Activated CD4-positive, alpha-beta memory T cell treated with anti-CD3 and anti-CD28 coated beads, Interleukin-2, amount 10 ng/mL, durations not matched to agents 7 days and 5 days (primary cell): ENCODE measurements around the gene LCORL. TPM values are rescaled to one million over a fixed set of nuclear protein-coding genes. Genes with fewer than 3 reads are reported as not detected.
"Not testable (repeated sequence)": the region's sequence is repeated elsewhere in the genome, so short reads cannot be mapped to it uniquely, and the experiment has no call there.

ENCODE experiments used
- CTCF ChIA-PET: fragments of 350-600 bp; sonication (Branson Sonifier 250); formaldehyde crosslinking; loops from one replicate; lab custom pipeline; 2021; ENCODE audit warnings: antibody characterized with exemption, inconsistent platforms; lab: Charles Lee
- POLR2A ChIA-PET: fragments of 350-600 bp; sonication (Branson Sonifier 250); formaldehyde crosslinking; loops from one replicate; lab custom pipeline; 2021; ENCODE audit warnings: antibody characterized with exemption; lab: Charles Lee
- DNase-seq: peaks from one replicate; pipeline ENCODE4 v3.0.0-alpha.2; 2020
- H3K27ac Mint-ChIP-seq: one replicate; pipeline ENCODE4 v1.8.0; 2021; ENCODE audit warnings: mild to moderate bottlenecking, mixed read lengths
- H3K27me3 Mint-ChIP-seq: one replicate; pipeline ENCODE4 v1.8.0; 2021; ENCODE audit warnings: mixed read lengths
- H3K36me3 Mint-ChIP-seq: one replicate; pipeline ENCODE4 v1.8.0; 2021; ENCODE audit warnings: low read depth, mixed read lengths
- H3K4me1 Mint-ChIP-seq: one replicate; pipeline ENCODE4 v1.8.0; 2021; ENCODE audit warnings: mixed read lengths
- H3K4me3 Mint-ChIP-seq: one replicate; pipeline ENCODE4 v1.8.0; 2021; ENCODE audit warnings: mild to moderate bottlenecking, mixed read lengths
- H3K9me3 Mint-ChIP-seq: one replicate; pipeline ENCODE4 v1.8.0; 2021; ENCODE audit warnings: mixed read lengths
- total RNA-seq, 2 experiments: library from RNA; stranded (reverse); gene quantifications; one replicate each; pipeline ENCODE4 v1.2.3, GENCODE V29; 2021

LCORL gene
- total RNA-seq, 2 experiments from 2014 or later = 15.7 to 17.3 TPM

DNA sequence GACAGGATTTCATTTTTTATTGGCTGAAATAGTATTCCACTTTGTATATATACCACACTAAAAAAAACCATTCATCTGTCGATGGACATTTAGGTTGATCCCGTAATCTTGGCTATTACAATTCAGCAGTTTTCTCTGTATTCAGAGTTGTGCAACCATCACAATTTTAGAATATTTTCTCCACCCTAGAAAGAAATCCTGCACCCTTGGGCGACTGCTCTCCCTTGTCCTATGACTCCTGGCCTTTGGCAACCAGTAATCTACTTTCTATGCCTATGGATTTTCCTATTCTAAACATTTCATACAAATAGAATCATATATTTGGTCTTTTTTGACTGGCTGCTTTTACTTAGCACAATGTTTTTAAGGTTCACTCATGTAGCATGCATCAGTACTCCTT lies 126.1 kb downstream of the LCORL start:
- H3K4me3 Mint-ChIP-seq = no peak overlapping the region
- POLR2A ChIA-PET = no interaction called here
- CTCF ChIA-PET = no interaction called here
- peaks cover 3% of the 10 kb centered on the region for H3K36me3 Mint-ChIP-seq
- DNase-seq = no peak
- H3K27ac Mint-ChIP-seq = no peak overlapping the region
- H3K27me3 Mint-ChIP-seq = no peaks in the 10 kb centered on the region
- no peaks in the 10 kb centered on the region for H3K9me3 Mint-ChIP-seq
- H3K4me1 Mint-ChIP-seq = no peaks in the 10 kb centered on the region

DNA sequence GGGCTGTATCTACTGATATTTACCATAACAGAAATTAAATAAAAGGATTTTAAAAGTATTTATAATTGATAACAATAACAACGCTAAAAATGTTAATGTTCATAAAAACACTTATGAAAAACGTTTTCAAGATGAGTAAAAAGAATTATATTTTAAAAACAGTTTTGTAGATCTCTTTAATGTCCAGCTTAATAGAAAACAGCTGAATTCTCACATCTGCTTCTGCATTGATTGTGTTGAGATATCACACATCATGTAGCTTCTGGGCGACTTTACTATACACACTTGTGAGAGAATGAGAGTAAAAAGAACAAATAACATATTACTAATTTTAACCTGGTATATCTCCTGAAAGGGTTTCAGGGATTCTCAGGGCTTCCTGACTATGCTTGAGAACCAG lies 127.1 kb downstream of the LCORL start:
- Mint-ChIP-seq H3K36me3 (peaks cover 3% of the 10 kb centered on the region), H3K4me3 (no peak overlapping the region), H3K27ac (no peak overlapping the region), H3K4me1 (no peaks in the 10 kb centered on the region), H3K9me3 (no peaks in the 10 kb centered on the region), H3K27me3 (no peaks in the 10 kb centered on the region)
- POLR2A ChIA-PET = no interaction called here
- DNase-seq = no peak
- CTCF ChIA-PET = no interaction called here

DNA sequence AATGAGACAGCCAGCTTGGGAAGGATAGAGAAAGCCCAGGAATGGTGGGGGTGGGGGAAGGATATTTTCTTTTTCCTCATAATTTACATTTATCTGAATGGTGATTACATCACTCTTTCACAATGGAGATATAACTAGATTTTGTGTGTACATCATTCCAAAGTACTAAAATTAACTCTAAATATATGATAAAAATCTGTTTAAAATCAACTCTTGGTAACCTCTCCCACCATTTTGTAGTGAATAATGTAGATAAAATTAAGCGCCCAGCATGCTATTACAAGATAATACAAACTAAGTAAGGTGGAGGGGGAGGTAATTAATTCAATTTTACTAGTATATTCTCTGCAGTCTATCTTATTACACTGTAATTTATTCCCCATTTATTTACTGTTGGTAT lies 131.9 kb downstream of the LCORL start:
- Mint-ChIP-seq H3K36me3 (no peaks in the 10 kb centered on the region), H3K27me3 (no peaks in the 10 kb centered on the region), H3K4me1 (no peaks in the 10 kb centered on the region), H3K4me3 (no peak overlapping the region), H3K27ac (no peak overlapping the region), H3K9me3 (no peaks in the 10 kb centered on the region)
- ChIA-PET CTCF (no interaction called here), POLR2A (no interaction called here)
- DNase-seq = no peak

DNA sequence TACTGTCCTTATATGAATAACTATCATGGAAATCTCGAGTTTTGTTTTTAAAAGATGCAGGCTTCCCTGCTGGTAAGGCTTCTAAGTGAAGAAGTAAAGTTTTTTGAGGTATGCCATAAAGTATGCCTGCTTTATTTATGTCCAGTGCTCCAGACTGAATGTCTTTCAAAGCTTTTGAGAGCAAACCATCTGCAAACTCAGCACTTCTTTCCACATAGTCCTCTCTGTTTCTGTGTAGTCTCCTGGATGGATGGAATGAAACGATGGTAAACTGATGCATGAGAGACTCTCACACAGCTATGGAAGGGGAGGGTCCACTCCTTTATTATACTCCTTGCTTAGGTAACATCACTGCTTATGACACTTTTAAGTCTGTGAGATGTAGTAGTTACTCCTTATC lies 137.0 kb downstream of the LCORL start:
- H3K9me3 Mint-ChIP-seq = no peaks in the 10 kb centered on the region
- ChIA-PET POLR2A (no interaction called here), CTCF (interaction anchor here (1.4 kb wide), 1 partner anchor 68 kb away, joined by 4 read pairs; no protein-coding TSS in a partner anchor)
- H3K4me1 Mint-ChIP-seq = no peaks in the 10 kb centered on the region
- no peak overlapping the region for H3K27ac Mint-ChIP-seq
- no peaks in the 10 kb centered on the region for H3K36me3 Mint-ChIP-seq
- DNase-seq = no peak
- no peak overlapping the region for H3K4me3 Mint-ChIP-seq
- H3K27me3 Mint-ChIP-seq = no peaks in the 10 kb centered on the region

DNA sequence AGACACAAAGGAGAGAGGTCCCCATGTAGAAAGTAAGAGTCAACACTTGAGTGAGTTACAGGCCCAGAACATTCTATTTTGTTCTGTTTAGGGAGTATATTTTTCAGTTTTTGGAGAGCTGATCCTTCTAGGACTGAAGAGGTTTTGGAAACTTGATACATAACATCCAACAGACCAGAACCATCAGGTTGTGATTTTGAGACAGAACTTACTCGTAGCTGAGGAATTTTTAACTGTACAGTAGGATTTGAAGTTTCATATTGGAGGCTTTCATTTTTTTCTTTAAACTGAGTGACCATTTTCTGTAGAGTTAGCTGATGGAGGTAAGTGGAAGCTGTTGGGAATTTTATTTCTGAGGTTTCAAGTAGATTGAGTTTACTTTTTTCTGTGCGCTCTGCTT lies 137.5 kb downstream of the LCORL start:
- CTCF ChIA-PET = interaction anchor here (1.4 kb wide), 1 partner anchor 67 kb away, joined by 4 read pairs; no protein-coding TSS in a partner anchor
- H3K9me3 Mint-ChIP-seq = no peaks in the 10 kb centered on the region

DNA sequence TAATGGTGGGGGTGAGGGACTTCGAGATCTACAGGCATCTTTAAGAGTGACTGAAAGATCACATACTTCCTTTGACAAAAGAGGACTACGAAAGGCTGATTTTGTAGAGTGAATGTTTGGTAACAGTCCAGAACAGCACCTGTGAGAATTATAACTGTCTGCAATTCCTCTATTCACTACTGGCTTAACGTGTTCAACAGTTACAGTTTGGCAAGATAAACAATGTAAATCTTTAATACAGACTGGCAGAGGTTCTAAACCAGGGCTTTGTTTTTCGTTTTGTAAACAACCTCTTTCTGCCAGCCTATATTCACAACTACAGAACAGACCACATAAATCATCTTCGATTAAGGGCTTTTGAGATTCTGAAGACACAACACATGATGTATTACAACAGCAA lies 143.9 kb downstream of the LCORL start:
- Mint-ChIP-seq H3K4me3 (no peak overlapping the region), H3K27me3 (peaks cover 4% of the 10 kb centered on the region), H3K27ac (no peak overlapping the region), H3K4me1 (peaks cover 5% of the 10 kb centered on the region), H3K36me3 (peaks cover 6% of the 10 kb centered on the region), H3K9me3 (no peaks in the 10 kb centered on the region)
- DNase-seq = no peak
- POLR2A ChIA-PET = no interaction called here
- CTCF ChIA-PET = interaction anchor here (1.4 kb wide), 1 partner anchor 61 kb away, joined by 3 read pairs; no protein-coding TSS in a partner anchor

More for the DNA sequence above, 137.5 kb downstream of the LCORL start:
- POLR2A ChIA-PET = no interaction called here
- Mint-ChIP-seq H3K27ac (no peak overlapping the region), H3K36me3 (no peaks in the 10 kb centered on the region), H3K27me3 (no peaks in the 10 kb centered on the region), H3K4me1 (no peaks in the 10 kb centered on the region), H3K4me3 (no peak overlapping the region)
- no peak for DNase-seq

DNA sequence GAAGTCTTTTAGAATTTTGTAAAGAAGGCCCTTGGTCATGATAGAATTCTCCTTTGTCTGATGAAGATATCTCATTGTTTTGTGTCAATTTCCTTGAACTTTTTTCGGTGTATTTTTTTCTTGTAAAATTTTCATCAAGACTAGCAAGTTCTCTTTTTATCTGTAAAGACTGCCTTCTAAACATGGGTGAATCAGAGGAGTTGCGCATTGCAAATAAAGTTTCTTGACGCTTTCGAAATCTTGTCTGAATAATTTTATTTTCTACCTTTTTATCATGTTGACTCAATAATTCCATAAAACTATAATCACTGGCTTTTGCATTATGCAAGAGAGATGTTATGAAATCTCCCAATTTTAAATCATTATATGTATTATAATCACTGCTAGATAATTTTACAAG lies 144.6 kb downstream of the LCORL start:
- no peak for DNase-seq
- CTCF ChIA-PET = no interaction called here
- Mint-ChIP-seq H3K4me1 (peaks cover 5% of the 10 kb centered on the region), H3K27me3 (peaks cover 4% of the 10 kb centered on the region), H3K4me3 (no peak overlapping the region), H3K27ac (no peak overlapping the region), H3K9me3 (no peaks in the 10 kb centered on the region), H3K36me3 (peaks cover 6% of the 10 kb centered on the region)
- POLR2A ChIA-PET = no interaction called here

DNA sequence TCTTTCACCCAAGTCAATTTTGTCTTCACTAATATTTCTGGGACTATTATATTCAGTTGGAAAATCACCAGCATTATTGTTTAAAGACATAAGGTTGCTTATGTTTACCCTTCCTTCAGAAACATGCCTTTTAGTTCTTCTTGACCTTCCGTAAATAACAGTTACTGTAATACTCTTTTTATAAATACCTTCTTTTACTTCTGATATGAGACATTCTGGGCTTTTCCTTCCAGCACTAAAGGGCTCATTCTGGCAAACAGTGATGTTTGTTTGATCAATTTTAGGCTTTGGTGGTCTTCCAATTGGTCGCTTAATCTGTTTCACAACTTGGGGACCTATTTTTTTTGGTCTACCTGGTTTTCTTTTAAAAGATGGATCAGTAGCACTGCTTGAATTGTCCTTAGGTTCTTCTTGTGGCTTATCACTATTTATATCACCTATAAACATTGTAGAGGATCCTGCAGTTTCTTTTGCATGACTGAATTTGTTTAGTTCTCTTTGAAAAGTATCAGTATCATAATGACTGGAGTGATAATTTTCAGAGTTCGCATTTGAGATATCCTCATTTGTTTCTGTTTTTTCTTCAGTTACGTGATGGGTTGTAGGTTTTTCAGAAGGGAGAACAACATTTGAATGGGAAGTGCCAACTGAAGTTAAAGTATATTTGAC lies 146.0 kb downstream of the LCORL start:
- Mint-ChIP-seq H3K27ac (no peak overlapping the region), H3K27me3 (peaks cover 4% of the 10 kb centered on the region), H3K9me3 (no peaks in the 10 kb centered on the region), H3K36me3 (peaks cover 6% of the 10 kb centered on the region), H3K4me3 (no peak overlapping the region), H3K4me1 (peaks cover 5% of the 10 kb centered on the region)
- no peak for DNase-seq
- ChIA-PET POLR2A (no interaction called here), CTCF (no interaction called here)

DNA sequence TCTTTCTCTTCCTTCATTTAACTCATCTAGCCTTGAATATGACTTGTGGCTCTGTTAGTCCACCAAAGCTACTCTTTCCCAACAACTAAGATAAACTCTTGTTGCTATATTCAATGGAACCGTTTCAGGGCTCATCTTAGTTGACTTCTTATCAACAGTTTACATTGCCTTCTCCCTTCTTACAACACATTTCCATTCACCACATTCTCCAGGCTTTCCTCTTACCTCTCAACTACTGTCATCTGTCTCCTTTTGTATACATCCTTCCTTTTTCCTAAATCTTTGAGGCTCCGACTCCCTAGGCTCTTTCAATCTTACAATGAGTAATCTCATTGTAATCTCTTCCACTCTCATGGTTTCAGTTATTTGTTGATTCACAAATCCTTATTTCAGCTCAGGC lies 152.2 kb downstream of the LCORL start:
- H3K4me1 Mint-ChIP-seq = no peaks in the 10 kb centered on the region
- no peak for DNase-seq
- no peaks in the 10 kb centered on the region for H3K27me3 Mint-ChIP-seq
- no peak overlapping the region for H3K27ac Mint-ChIP-seq
- H3K4me3 Mint-ChIP-seq = no peak overlapping the region
- no peaks in the 10 kb centered on the region for H3K36me3 Mint-ChIP-seq
- POLR2A ChIA-PET = no interaction called here
- CTCF ChIA-PET = interaction anchor here (1.0 kb wide), 1 partner anchor 52 kb away, joined by 4 read pairs; no protein-coding TSS in a partner anchor
- no peaks in the 10 kb centered on the region for H3K9me3 Mint-ChIP-seq

DNA sequence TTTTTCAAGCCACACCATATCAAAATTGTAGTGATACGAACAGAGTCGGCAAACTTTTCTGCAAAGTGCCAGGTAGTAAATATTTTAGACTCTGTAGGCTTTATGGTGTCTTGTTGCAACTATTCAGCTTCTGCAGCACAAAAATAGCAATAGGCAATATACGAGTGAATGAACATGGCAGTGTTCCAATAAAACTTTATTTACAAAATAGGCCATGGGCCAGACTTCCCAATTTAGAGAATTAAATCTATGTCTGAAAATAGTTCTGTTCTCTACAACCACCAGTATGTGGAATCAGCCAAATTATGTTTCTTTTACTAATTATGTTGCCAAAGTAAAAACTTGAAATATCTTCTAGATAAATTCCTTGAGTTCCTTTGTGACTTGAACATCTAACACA lies 154.3 kb downstream of the LCORL start:
- peaks cover 3% of the 10 kb centered on the region for H3K36me3 Mint-ChIP-seq
- no peaks in the 10 kb centered on the region for H3K4me1 Mint-ChIP-seq
- CTCF ChIA-PET = no interaction called here
- no peak for DNase-seq
- H3K27me3 Mint-ChIP-seq = no peaks in the 10 kb centered on the region
- no peak overlapping the region for H3K27ac Mint-ChIP-seq
- peaks cover 9% of the 10 kb centered on the region for H3K9me3 Mint-ChIP-seq
- POLR2A ChIA-PET = no interaction called here
- H3K4me3 Mint-ChIP-seq = no peak overlapping the region

DNA sequence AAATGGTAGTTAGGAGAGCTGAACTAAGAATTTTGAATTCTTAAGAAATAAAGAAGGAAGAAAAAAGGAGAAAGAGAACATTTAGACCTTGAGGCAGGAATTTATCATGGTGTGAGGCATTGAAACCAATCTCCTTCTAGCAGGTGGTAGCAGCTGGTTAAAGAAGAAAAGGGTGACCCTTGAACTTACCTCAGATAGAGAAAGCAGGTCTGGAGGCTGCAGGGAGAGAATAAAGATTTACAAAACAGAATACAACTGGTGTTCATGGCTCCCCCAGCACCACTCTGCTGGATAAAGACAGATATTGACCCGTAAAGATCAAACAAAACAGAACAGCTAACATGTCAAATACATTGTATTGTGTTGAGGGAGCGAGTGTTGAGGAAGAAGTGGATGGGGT lies 154.7 kb downstream of the LCORL start:
- no peak overlapping the region for H3K4me3 Mint-ChIP-seq
- DNase-seq = no peak
- no peaks in the 10 kb centered on the region for H3K4me1 Mint-ChIP-seq
- H3K9me3 Mint-ChIP-seq = peaks cover 13% of the 10 kb centered on the region
- POLR2A ChIA-PET = no interaction called here
- CTCF ChIA-PET = no interaction called here
- H3K36me3 Mint-ChIP-seq = peaks cover 8% of the 10 kb centered on the region
- H3K27me3 Mint-ChIP-seq = no peaks in the 10 kb centered on the region
- H3K27ac Mint-ChIP-seq = no peak overlapping the region

DNA sequence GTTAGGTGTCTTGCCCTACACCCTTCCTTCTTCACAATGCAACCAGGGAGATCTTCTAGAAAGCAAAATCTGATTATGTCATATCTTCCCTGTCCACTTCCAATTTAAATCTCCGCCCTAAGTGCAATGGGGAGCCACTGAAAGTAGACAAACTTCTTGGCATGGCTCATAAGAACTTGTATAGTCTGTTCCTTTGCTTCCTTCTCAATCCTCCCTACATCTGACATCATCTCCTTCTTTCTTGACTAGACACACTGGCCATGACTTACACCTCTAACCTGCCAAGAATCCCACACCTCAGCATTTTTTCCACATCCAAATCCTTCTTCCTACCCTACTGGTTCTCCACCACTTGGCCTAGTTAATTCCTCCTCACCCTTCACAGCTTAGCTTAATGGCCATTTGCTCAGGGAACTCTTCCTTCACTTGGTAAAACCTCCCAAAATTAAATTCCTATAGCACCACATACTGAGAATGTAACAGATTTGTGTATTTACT lies 155.6 kb downstream of the LCORL start:
- POLR2A ChIA-PET = no interaction called here
- H3K4me1 Mint-ChIP-seq = no peaks in the 10 kb centered on the region
- CTCF ChIA-PET = no interaction called here
- H3K9me3 Mint-ChIP-seq = peaks cover 16% of the 10 kb centered on the region
- no peaks in the 10 kb centered on the region for H3K27me3 Mint-ChIP-seq
- H3K4me3 Mint-ChIP-seq = no peak overlapping the region
- H3K36me3 Mint-ChIP-seq = peaks cover 11% of the 10 kb centered on the region
- no peak for DNase-seq
- H3K27ac Mint-ChIP-seq = no peak overlapping the region

DNA sequence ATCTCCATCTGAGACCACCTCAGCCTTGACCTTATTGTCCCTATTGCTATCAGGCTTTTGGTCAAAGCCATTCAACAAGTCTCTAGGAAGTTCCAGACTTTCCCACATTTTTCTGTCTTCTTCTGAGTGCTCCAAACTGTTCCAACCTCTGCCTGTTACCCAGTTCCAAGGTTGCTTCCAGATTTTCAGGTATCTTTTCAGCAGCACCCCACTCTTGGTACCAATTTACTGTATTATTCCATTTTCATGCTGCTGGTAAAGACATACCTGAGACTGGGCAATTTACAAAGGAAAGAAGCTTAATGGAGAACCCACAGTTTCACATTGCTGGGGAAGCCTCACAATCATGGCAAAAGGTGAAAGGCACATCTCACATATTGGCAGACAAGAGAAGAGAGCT lies 159.6 kb downstream of the LCORL start:
- Mint-ChIP-seq H3K36me3 (peaks cover 11% of the 10 kb centered on the region), H3K9me3 (peaks cover 19% of the 10 kb centered on the region)
- H3K27ac Mint-ChIP-seq, CTCF ChIA-PET, H3K4me1 Mint-ChIP-seq, POLR2A ChIA-PET, H3K27me3 Mint-ChIP-seq, H3K4me3 Mint-ChIP-seq, DNase-seq: not testable (repeated sequence)

DNA sequence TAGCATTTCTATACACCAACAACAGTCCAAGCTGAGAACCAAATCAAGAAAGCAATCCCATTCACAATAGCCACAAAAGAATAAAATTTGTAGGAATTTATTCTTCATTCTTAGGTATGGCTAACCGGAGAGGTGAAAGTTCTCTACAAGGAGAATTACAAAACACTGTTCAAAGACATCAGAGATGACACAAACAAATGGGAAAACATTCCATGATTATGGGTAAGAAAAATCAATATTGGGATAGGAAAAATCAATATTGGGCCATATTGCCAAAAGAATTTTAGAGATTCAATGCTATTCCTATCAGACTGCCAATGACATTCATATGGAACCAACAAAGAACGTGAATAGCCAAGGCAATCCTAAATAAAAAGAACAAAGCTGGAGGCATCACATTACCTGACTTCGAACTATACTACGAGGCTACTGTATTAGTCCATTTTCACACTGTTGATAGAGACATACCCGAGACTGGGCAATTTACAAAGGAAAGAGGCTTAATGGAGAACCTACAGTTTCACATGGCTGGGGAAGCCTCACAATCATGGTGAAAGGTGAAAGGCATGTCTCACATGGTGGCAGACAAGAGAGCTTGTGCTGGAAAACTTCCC lies 161.7 kb downstream of the LCORL start:
- H3K36me3 Mint-ChIP-seq = peaks cover 11% of the 10 kb centered on the region
- CTCF ChIA-PET = no interaction called here
- POLR2A ChIA-PET = no interaction called here

More for the DNA sequence above, 161.7 kb downstream of the LCORL start:
- Mint-ChIP-seq H3K4me3 (no peak overlapping the region), H3K4me1 (no peaks in the 10 kb centered on the region), H3K27me3 (no peaks in the 10 kb centered on the region), H3K27ac (no peak overlapping the region), H3K9me3 (peaks cover 19% of the 10 kb centered on the region)
- no peak for DNase-seq
